Measurements from ENCODE around the gene ZFPL1. TPM values are rescaled to one million over a fixed set of nuclear protein-coding genes. Genes with fewer than 3 reads are reported as not detected.
A peak's percentile ranks its signal among the peaks of the same experiment; 100 is the strongest.

Gene ZFPL1
- total RNA-seq, 2 donors from 2014 or later: 44.2 to 46.5 TPM

- H3K27ac Mint-ChIP-seq: no peak overlapping the region
- peaks cover 15 to 32% of the 10 kb centered on the region in 2 donors for H3K36me3 Mint-ChIP-seq (ENCODE audit: insufficient read depth in 2 of 2)
- no peak overlapping the region for H3K4me3 Mint-ChIP-seq
- DNase-seq (no peak), ATAC-seq (replicated peaks in 1 of 2) (no peak)
- H3K27me3 Mint-ChIP-seq (ENCODE audit: low read depth): no peaks in the 10 kb centered on the region
- H3K4me1 Mint-ChIP-seq (ENCODE audit: low read depth): peaks cover 27% of the 10 kb centered on the region
- no peaks in the 10 kb centered on the region for H3K9me3 Mint-ChIP-seq
Measured at GRCh38 chr11:65125197-65126056, 41.4 kb downstream of the ZFPL1 start.

- Mint-ChIP-seq H3K4me3 (no peak overlapping the region), H3K36me3 (ENCODE audit: insufficient read depth in 2 of 2) (peaks cover 6 to 23% of the 10 kb centered on the region in 2 donors), H3K4me1 (ENCODE audit: low read depth) (peaks cover 16% of the 10 kb centered on the region), H3K27ac (no peak overlapping the region), H3K9me3 (no peaks in the 10 kb centered on the region), H3K27me3 (ENCODE audit: low read depth) (no peaks in the 10 kb centered on the region)
- no peak for ATAC-seq (replicated peaks in 1 of 2)
- no peak for DNase-seq
Measured at GRCh38 chr11:65126624-65127274, 42.7 kb downstream of the ZFPL1 start.

- peaks cover 2 to 16% of the 10 kb centered on the region in 2 donors for H3K36me3 Mint-ChIP-seq (ENCODE audit: insufficient read depth in 2 of 2)
Measured at GRCh38 chr11:65127473-65128181, 43.6 kb downstream of the ZFPL1 start.

GRCh38 chr11:65128182-65129145, 44.4 kb downstream of the ZFPL1 start:
- no peaks in the 10 kb centered on the region for H3K27me3 Mint-ChIP-seq (ENCODE audit: low read depth)
- DNase-seq (no peak), ATAC-seq (replicated peaks in 1 of 2) (no peak)
- no peaks in the 10 kb centered on the region for H3K9me3 Mint-ChIP-seq
- no peak overlapping the region for H3K27ac Mint-ChIP-seq
- H3K4me3 Mint-ChIP-seq: no peak overlapping the region
- H3K4me1 Mint-ChIP-seq (ENCODE audit: low read depth): peaks cover 20% of the 10 kb centered on the region
- H3K36me3 Mint-ChIP-seq (ENCODE audit: insufficient read depth in 2 of 2): peaks cover 2 to 16% of the 10 kb centered on the region in 2 donors

More at GRCh38 chr11:65127473-65128181, 43.6 kb downstream of the ZFPL1 start:
- Mint-ChIP-seq H3K4me3 (no peak overlapping the region), H3K4me1 (ENCODE audit: low read depth) (peaks cover 18% of the 10 kb centered on the region), H3K27me3 (ENCODE audit: low read depth) (no peaks in the 10 kb centered on the region), H3K27ac (no peak overlapping the region), H3K9me3 (no peaks in the 10 kb centered on the region)
- no peak for DNase-seq
- no peak for ATAC-seq (replicated peaks in 1 of 2)

GRCh38 chr11:65129649-65130441, 45.8 kb downstream of the ZFPL1 start:
- H3K4me1 Mint-ChIP-seq (ENCODE audit: low read depth): peaks cover 14% of the 10 kb centered on the region
- H3K4me3 Mint-ChIP-seq: no peak overlapping the region
- no peak for DNase-seq
- ATAC-seq (replicated peaks in 1 of 2): no peak
- no peaks in the 10 kb centered on the region for H3K27me3 Mint-ChIP-seq (ENCODE audit: low read depth)
- H3K9me3 Mint-ChIP-seq: no peaks in the 10 kb centered on the region
- no peak overlapping the region for H3K27ac Mint-ChIP-seq
- H3K36me3 Mint-ChIP-seq (ENCODE audit: insufficient read depth in 2 of 2): peaks cover 2 to 14% of the 10 kb centered on the region in 2 donors

- no peaks in the 10 kb centered on the region for H3K27me3 Mint-ChIP-seq (ENCODE audit: low read depth)
- peaks cover 2 to 10% of the 10 kb centered on the region in 2 donors for H3K36me3 Mint-ChIP-seq (ENCODE audit: insufficient read depth in 2 of 2)
- DNase-seq (no peak), ATAC-seq (replicated peaks in 1 of 2) (no peak)
- peak overlapping the region; percentile 77 for H3K27ac Mint-ChIP-seq
- peaks cover 24% of the 10 kb centered on the region for H3K4me1 Mint-ChIP-seq (ENCODE audit: low read depth)
- no peaks in the 10 kb centered on the region for H3K9me3 Mint-ChIP-seq
- H3K4me3 Mint-ChIP-seq: no peak overlapping the region
Measured at GRCh38 chr11:65130631-65131416, 46.8 kb downstream of the ZFPL1 start.

GRCh38 chr11:65131417-65131776, 47.4 kb downstream of the ZFPL1 start:
- Mint-ChIP-seq H3K9me3 (no peaks in the 10 kb centered on the region), H3K4me1 (ENCODE audit: low read depth) (peaks cover 30% of the 10 kb centered on the region), H3K27me3 (ENCODE audit: low read depth) (no peaks in the 10 kb centered on the region), H3K27ac (peak overlapping the region; percentile 77), H3K4me3 (no peak overlapping the region), H3K36me3 (ENCODE audit: insufficient read depth in 2 of 2) (peaks cover 2 to 10% of the 10 kb centered on the region in 2 donors)
- no peak for ATAC-seq (replicated peaks in 1 of 2)
- DNase-seq: no peak

- H3K27ac Mint-ChIP-seq: no peak overlapping the region
- H3K4me3 Mint-ChIP-seq: no peak overlapping the region
- H3K36me3 Mint-ChIP-seq (ENCODE audit: insufficient read depth in 2 of 2): peaks cover 2 to 9% of the 10 kb centered on the region in 2 donors
- H3K27me3 Mint-ChIP-seq (ENCODE audit: low read depth): no peaks in the 10 kb centered on the region
- no peak for DNase-seq
- no peaks in the 10 kb centered on the region for H3K9me3 Mint-ChIP-seq
- no peak for ATAC-seq (replicated peaks in 1 of 2)
- H3K4me1 Mint-ChIP-seq (ENCODE audit: low read depth): peaks cover 34% of the 10 kb centered on the region
Measured at GRCh38 chr11:65131895-65132237, 47.8 kb downstream of the ZFPL1 start.

- peaks cover 0 to 4% of the 10 kb centered on the region in 2 donors for H3K36me3 Mint-ChIP-seq (ENCODE audit: insufficient read depth in 2 of 2)
- no peak for DNase-seq
- no peak for ATAC-seq (replicated peaks in 1 of 2)
- peak overlapping the region; percentile 97 to 99 for H3K4me3 Mint-ChIP-seq
- no peaks in the 10 kb centered on the region for H3K27me3 Mint-ChIP-seq (ENCODE audit: low read depth)
- H3K27ac Mint-ChIP-seq: peak overlapping the region; percentile 94
- peaks cover 35% of the 10 kb centered on the region for H3K4me1 Mint-ChIP-seq (ENCODE audit: low read depth)
- H3K9me3 Mint-ChIP-seq: no peaks in the 10 kb centered on the region
Measured at GRCh38 chr11:65132238-65132987, 48.4 kb downstream of the ZFPL1 start.

- Mint-ChIP-seq H3K9me3 (no peaks in the 10 kb centered on the region), H3K36me3 (ENCODE audit: insufficient read depth in 2 of 2) (peaks cover 0 to 4% of the 10 kb centered on the region in 2 donors), H3K4me3 (peak overlapping the region; percentile 97 to 99), H3K27ac (peak overlapping the region; percentile 94), H3K27me3 (ENCODE audit: low read depth) (no peaks in the 10 kb centered on the region), H3K4me1 (ENCODE audit: low read depth) (peaks cover 39% of the 10 kb centered on the region)
- ATAC-seq (replicated peaks in 1 of 2): peak in 1 of 2 donors; percentile 16
- peak; percentile 68 to 74 for DNase-seq
Measured at GRCh38 chr11:65132988-65133700, 49.1 kb downstream of the ZFPL1 start.
